NCI-H2227 treated with DMSO at 0.1 percent for 48 hours (cell line): ENCODE measurements around the gene SPATA6L.

Source experiments
- DNase-seq: peaks from one replicate; lab custom pipeline; 2025; lab: John Stamatoyannopoulos, UW

SPATA6L gene

DNA sequence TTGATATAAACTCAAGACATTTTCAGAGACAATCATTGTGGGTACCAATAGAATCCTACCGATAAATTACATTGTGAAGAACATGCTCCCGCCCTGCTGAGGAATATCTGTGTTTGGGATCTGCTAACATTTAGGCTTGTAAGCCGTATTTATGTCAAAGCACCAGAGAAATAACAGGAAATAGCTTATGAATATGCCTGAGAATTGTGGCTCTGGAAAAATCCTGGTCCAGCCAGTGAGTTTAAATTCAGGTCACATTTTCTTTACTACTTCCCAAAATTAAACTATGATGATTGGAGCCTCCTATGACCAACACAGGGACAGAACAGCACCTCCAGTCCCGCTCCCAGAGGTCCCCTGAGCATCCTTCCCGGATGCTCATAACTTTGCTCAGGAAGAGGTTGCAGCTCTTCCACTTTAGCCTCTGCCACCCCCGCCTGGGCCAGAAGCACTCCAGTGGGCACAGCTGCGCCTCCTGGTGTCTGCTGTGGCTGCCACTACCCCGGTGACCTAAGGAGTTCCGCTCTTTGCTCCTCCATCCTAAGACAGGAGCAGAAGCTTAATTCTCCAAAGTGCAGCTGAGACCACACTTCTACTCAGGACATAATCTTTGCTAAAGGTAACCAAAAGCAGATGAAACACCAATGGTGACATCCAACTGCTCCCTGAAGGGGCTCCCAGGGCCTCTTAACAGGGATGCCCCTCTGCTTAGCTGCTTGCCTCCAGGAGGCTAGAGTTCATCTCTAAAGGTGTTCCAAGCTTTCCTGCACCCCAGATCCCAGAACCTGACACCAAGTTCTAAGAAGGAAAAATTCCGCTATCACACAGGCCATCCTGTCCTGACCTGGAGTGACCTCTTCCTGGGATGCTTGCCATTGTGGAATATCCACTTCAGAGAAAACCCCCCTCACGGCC lies 117.2 kb downstream of the SPATA6L start:
- DNase-seq, result no peak
